ENCODE results near the gene OR6K3.
"Not testable (repeated sequence)": the region's sequence is repeated elsewhere in the genome, so short reads cannot be mapped to it uniquely, and the experiment has no call there.

OR6K3 gene

DNA sequence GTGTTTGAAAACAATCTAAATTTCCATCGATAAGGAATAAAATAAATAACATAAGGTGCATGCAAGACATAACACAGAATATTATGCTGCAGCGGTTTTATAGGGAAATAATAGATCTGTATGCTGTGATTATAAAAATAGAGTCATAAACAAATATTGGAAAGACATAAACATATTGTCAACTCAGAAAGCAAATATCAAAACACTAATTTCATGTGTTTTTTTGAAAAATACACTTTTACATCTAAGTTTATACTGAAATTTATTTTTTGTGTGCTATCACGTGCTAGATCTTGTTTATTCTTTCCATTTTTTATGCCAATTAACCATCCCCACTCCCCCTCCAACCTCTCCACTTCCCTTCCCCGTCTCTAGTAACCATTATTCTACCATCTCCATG, 9.4 kb downstream of the OR6K3 start:
- no peak overlapping the region for H3K4me3 ChIP-seq (ENCODE audit: low read depth, low read length)
- no peak for DNase-seq (ENCODE audit: low read depth)

DNA sequence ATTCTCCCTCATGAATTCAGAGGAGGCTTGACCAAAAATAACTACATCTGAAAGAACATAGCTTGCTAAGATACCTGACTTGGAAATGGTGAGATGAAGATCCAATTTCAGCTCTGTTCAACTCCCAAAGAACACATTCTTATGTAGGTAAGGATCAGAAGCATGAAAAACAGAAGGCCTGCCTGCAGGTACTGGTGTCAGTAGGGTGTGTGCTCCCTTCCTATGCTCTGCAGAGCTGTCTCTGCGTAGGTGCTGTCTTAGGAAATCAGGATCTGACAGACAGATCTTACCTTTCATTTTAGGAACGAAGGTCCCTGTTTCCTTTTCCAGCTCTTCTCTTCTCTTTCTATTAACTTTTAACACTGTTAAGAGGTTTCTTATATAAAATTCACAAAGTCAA, 14.4 kb downstream of the OR6K3 start:
- no peak overlapping the region for H3K4me3 ChIP-seq (ENCODE audit: low read depth, low read length)
- TF ChIP-seq, protein P1, sequence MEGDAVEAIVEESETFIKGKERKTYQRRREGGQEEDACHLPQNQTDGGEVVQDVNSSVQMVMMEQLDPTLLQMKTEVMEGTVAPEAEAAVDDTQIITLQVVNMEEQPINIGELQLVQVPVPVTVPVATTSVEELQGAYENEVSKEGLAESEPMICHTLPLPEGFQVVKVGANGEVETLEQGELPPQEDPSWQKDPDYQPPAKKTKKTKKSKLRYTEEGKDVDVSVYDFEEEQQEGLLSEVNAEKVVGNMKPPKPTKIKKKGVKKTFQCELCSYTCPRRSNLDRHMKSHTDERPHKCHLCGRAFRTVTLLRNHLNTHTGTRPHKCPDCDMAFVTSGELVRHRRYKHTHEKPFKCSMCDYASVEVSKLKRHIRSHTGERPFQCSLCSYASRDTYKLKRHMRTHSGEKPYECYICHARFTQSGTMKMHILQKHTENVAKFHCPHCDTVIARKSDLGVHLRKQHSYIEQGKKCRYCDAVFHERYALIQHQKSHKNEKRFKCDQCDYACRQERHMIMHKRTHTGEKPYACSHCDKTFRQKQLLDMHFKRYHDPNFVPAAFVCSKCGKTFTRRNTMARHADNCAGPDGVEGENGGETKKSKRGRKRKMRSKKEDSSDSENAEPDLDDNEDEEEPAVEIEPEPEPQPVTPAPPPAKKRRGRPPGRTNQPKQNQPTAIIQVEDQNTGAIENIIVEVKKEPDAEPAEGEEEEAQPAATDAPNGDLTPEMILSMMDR (IDR thresholded peaks at IDR 0.05; ENCODE audit: control insufficient read depth, extremely low read depth, insufficient read depth), result no peak
- DNase-seq (ENCODE audit: low read depth), result no peak

More for the DNA sequence above, 9.4 kb downstream of the OR6K3 start:
- TF ChIP-seq, protein P1 (IDR thresholded peaks at IDR 0.05; ENCODE audit: control insufficient read depth, extremely low read depth, insufficient read depth), result no peak

DNA sequence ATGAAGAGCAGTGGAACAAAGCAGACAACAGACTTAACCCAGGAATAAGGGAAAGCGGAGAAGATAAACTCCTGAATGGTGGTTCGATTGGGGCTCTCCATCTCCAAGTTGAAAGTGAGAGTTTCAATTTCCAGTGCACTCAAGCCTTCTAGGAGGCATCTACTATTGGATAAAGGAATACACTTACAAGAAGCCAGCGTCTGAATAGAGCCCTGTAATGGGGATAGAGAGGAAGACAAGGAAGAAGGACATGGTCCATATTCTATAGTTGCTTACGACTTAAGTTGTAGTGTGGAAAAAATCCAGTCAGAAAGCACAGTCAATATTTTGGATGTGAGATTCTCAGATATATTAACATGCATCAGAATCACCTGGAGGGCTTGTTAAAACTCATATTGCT, 20.0 kb downstream of the OR6K3 start, which contains the start of gene OR6K2:
Gene OR6K2 (minus strand): TSS at position 101 of the 400 bp plus-strand sequence. CDS start 0 bp downstream, at position 101.
- DNase-seq (ENCODE audit: low read depth), result no peak
- TF ChIP-seq, protein P1 (IDR thresholded peaks at IDR 0.05; ENCODE audit: control insufficient read depth, extremely low read depth, insufficient read depth), result no peak
- H3K4me3 ChIP-seq (ENCODE audit: low read depth, low read length), result no peak within 1 kb of the TSS

DNA sequence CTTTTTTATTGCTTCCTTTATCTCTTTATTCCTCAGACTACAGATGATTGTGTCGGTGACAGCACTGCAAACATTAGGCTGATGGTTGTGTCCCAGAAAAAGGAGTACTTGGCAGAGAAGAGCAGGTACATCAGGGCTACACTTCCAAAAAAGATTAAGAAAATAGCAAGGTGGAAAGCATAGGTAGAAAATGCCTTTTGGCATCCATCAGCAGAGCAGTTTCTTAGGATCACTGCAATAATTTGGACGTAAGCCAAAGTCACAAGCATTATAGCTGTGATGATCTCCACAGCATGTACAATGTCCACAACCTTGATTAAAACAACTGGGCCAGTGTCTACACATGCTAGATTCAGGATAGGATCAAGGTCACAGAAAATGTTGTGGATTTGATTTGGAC, 25.9 kb downstream of the OR6K3 start:
- no peak for DNase-seq (ENCODE audit: low read depth)
- H3K4me3 ChIP-seq (ENCODE audit: low read depth, low read length), result no peak overlapping the region
- TF ChIP-seq, protein P1 (IDR thresholded peaks at IDR 0.05; ENCODE audit: control insufficient read depth, extremely low read depth, insufficient read depth), result no peak

DNA sequence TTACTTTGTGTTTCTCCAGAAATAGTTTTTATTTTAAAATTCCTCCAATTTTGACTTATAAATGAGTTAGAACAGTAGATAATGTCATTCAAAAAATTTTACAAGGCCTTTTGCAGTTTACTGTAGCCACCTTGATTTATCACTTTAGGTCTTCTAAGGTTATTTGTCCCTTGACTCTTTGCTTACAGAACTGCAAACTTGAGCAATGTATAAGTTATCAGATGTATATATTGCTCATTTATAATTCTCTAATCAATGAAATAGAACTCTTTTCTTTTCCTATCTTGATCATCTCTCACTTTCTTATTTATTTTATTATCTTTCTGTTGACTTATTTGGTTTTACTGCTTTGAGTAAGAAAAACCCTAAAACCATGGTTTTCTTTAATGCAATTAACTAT, 28.2 kb downstream of the OR6K3 start:
- TF ChIP-seq, protein P1 (IDR thresholded peaks at IDR 0.05; ENCODE audit: control insufficient read depth, extremely low read depth, insufficient read depth), result no peak
- DNase-seq (ENCODE audit: low read depth), result no peak
- no peak overlapping the region for H3K4me3 ChIP-seq (ENCODE audit: low read depth, low read length)

DNA sequence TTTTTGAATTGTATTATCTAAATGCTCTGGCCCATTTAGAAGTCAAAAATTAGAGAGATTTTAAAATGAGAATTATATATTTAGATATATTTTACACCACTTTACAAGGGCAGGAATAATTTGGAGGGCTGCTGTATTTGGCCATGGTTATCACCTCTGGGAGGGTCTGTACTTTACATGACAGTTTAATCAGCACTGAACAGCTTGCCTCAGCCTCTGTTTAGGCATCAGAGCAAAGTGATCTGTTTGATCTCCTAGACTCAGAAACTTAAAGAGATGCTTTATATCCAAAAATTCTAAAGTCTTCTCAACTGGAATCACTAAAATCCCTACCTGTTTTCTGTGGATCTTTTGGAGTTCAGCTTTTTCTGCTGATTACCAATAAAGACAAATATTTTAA, 28.6 kb downstream of the OR6K3 start:
- no peak overlapping the region for H3K4me3 ChIP-seq (ENCODE audit: low read depth, low read length)
- DNase-seq (ENCODE audit: low read depth), result no peak
- TF ChIP-seq, protein P1 (IDR thresholded peaks at IDR 0.05; ENCODE audit: control insufficient read depth, extremely low read depth, insufficient read depth), result no peak

DNA sequence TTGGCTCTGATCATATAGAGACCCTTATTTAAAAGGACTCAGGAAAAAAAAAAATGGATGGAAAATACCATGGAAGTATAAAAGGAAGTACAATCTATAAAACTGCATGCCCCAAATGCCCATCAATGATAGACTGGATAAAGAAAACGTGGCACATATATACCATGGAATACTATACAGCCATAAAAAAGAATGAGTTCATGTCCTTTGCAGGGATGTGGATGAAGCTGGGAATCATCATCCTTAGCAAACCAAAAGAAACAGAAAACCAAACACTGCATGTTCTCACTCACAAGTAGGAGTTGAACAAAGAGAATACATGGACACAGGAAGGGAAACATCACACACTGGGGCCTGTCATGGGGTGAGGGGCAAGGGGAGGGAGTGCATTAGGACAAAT, 29.4 kb downstream of the OR6K3 start:
- not testable (repeated sequence) for H3K4me3 ChIP-seq (ENCODE audit: low read depth, low read length); DNase-seq (ENCODE audit: low read depth)

All from LNCaP clone FGC (cell line).